Uterus (tissue), 2 donors: ENCODE results near the gene GOSR2.

Experiments
- CTCF ChIP-seq, 4 experiments: fragments of 200-600 bp in 2 of 4; fragments of 450-650 bp in 2 of 4; sonication (generic) in 2 of 4; IDR thresholded peaks; one replicate each; pipeline ENCODE4 v1.5.1; 2016 to 2019; ENCODE audit warnings: antibody characterized with exemption in 4 of 4, mild to moderate bottlenecking in 2 of 4, moderate library complexity in 1 of 4
- POLR2A ChIP-seq, 2 donors: fragments of 450-650 bp; IDR thresholded peaks; one replicate each; pipeline ENCODE4 v1.6.1; 2016; ENCODE audit warnings: antibody characterized with exemption in 2 of 2, mild to moderate bottlenecking in 1 of 2, moderate library complexity in 1 of 2

GRCh38 chr17:46940692-46941404 is 17.9 kb downstream of the GOSR2 start:
- peak; percentile 64 to 77 (median 73) for TF ChIP-seq CTCF (IDR thresholded peaks at IDR 0.05)
- TF ChIP-seq POLR2A (IDR thresholded peaks at IDR 0.05), result no peak
